Naive thymus-derived CD8-positive, alpha-beta T cell (primary cell): ENCODE data around the gene NPL. TPM values are rescaled to one million over a fixed set of nuclear protein-coding genes. Genes with fewer than 3 reads are reported as not detected.

Experiments used
- ATAC-seq, 2 donors: fragments of 150-1000 bp; cut with Tn5 transposase in 1 of 2; sonication (Bioruptor Pico), chemical (Tn5 transposase) in 1 of 2; 1 replicate in 1 of 2; 2 replicates in 1 of 2; pipeline ENCODE4 v1.10.0; 2021; ENCODE audit warnings: mild to moderate bottlenecking in 2 of 2, moderate library complexity in 2 of 2
- POLR2A ChIA-PET: fragments of 350-600 bp; sonication (Branson Sonifier 250); formaldehyde crosslinking; loops from one replicate; lab custom pipeline; 2021; ENCODE audit warnings: antibody characterized with exemption; lab: Charles Lee
- DNase-seq, 10 donors: peaks; one replicate each; pipeline versions ENCODE4 v3.0.0 to v3.0.0-alpha.2; 2020 to 2022
- H3K27ac Mint-ChIP-seq, 10 donors: one replicate each; pipeline ENCODE4 v1.8.0; 2020 to 2022; ENCODE audit warnings: mild to moderate bottlenecking in 10 of 10, mixed read lengths in 10 of 10, moderate library complexity in 4 of 10, inconsistent platforms in 1 of 10
- H3K27me3 Mint-ChIP-seq, 5 donors: one replicate each; pipeline ENCODE4 v1.8.0; 2021 to 2022; ENCODE audit warnings: mixed read lengths in 5 of 5
- H3K36me3 Mint-ChIP-seq, 3 donors: one replicate each; pipeline ENCODE4 v1.8.0; 2020 to 2022; ENCODE audit warnings: mixed read lengths in 3 of 3, mild to moderate bottlenecking in 2 of 3, inconsistent platforms in 1 of 3
- H3K4me1 Mint-ChIP-seq, 4 donors: one replicate each; pipeline ENCODE4 v1.8.0; 2021 to 2022; ENCODE audit warnings: mixed read lengths in 4 of 4
- H3K4me3 Mint-ChIP-seq, 10 donors: one replicate each; pipeline ENCODE4 v1.8.0; 2020 to 2022; ENCODE audit warnings: mild to moderate bottlenecking in 10 of 10, mixed read lengths in 10 of 10, moderate library complexity in 6 of 10, inconsistent platforms in 1 of 10
- H3K9me3 Mint-ChIP-seq, 9 donors: one replicate each; pipeline ENCODE4 v1.8.0; 2020 to 2022; ENCODE audit warnings: mixed read lengths in 9 of 9, mild to moderate bottlenecking in 3 of 9, inconsistent platforms in 1 of 9, moderate library complexity in 1 of 9
- polyA plus RNA-seq, 3 donors: library from polyadenylated mRNA; unstranded; fragments of 300-500 nt; fragmentation: Illumina TruSeq; gene quantifications; one replicate each; pipeline ENCODE4 v1.2.3, GENCODE V29; 2021
- total RNA-seq, 8 experiments: library from RNA in 2 of 8; stranded (reverse) in 2 of 8; gene quantifications; one replicate each; pipeline ENCODE4 v1.2.3 and lab custom pipeline; 2021 to 2026

The NPL gene
- total and polyA plus RNA-seq, 5 experiments from 2014 or later: 4.0 to 7.7 (median 6.2) TPM

- POLR2A ChIA-PET: interaction anchor here (1.1 to 1.9 kb wide), 2 partner anchors 179 to 183 kb away, joined by 3 to 5 read pairs; no protein-coding TSS in a partner anchor
Measured at GRCh38 chr1:182783068-182783467, 6.5 kb upstream of the NPL start.

GRCh38 chr1:182784556-182785171 lies 4.9 kb upstream of the NPL start:
- POLR2A ChIA-PET: interaction anchor here (1.0 to 1.6 kb wide), 2 partner anchors 183 to 196 kb away, joined by 4 to 5 read pairs; partner anchors contain the start of gene RNASEL
- Mint-ChIP-seq H3K27ac (no peak overlapping the region), H3K4me1 (peaks cover 6 to 18% (median 10%) of the 10 kb centered on the region in 4 donors), H3K9me3 (no peaks in the 10 kb centered on the region), H3K36me3 (no peaks in the 10 kb centered on the region), H3K27me3 (peaks cover 0 to 12% (median 3%) of the 10 kb centered on the region in 5 donors), H3K4me3 (no peak overlapping the region)
- DNase-seq (peak in 4 of 10 donors; percentile 15 to 54 (median 52)), ATAC-seq (no peak)

More at GRCh38 chr1:182783068-182783467, 6.5 kb upstream of the NPL start:
- no peaks in the 10 kb centered on the region for H3K9me3 Mint-ChIP-seq
- no peak overlapping the region for H3K27ac Mint-ChIP-seq
- no peaks in the 10 kb centered on the region for H3K36me3 Mint-ChIP-seq
- peaks cover 3 to 10% (median 4%) of the 10 kb centered on the region in 4 donors for H3K4me1 Mint-ChIP-seq
- H3K4me3 Mint-ChIP-seq: no peak overlapping the region
- no peak for DNase-seq
- H3K27me3 Mint-ChIP-seq: peaks cover 0 to 12% (median 3%) of the 10 kb centered on the region in 5 donors
- no peak for ATAC-seq

GRCh38 chr1:182785181-182785580 lies 4.4 kb upstream of the NPL start:
- Mint-ChIP-seq H3K4me3 (no peak overlapping the region), H3K27ac (no peak overlapping the region), H3K27me3 (peaks cover 0 to 12% (median 3%) of the 10 kb centered on the region in 5 donors), H3K9me3 (no peaks in the 10 kb centered on the region), H3K4me1 (peaks cover 9 to 23% (median 14%) of the 10 kb centered on the region in 4 donors), H3K36me3 (no peaks in the 10 kb centered on the region)
- ATAC-seq: no peak
- DNase-seq: no peak
- POLR2A ChIA-PET: interaction anchor here (1.0 to 1.6 kb wide), 2 partner anchors 184 to 196 kb away, joined by 4 to 5 read pairs; partner anchors contain the start of gene RNASEL

- POLR2A ChIA-PET: interaction anchor here (1.1 kb wide), 1 partner anchor 183 kb away, joined by 4 read pairs; no protein-coding TSS in a partner anchor
- ATAC-seq (no peak), DNase-seq (peak in 1 of 10 donors; percentile 5)
- H3K36me3 Mint-ChIP-seq: no peaks in the 10 kb centered on the region
- peak overlapping the region in 1 of 10 donors; percentile 15 for H3K27ac Mint-ChIP-seq
- peaks cover 0 to 12% (median 3%) of the 10 kb centered on the region in 5 donors for H3K27me3 Mint-ChIP-seq
- peak overlapping the region in 1 of 10 donors; percentile 5 for H3K4me3 Mint-ChIP-seq
- H3K4me1 Mint-ChIP-seq: peaks cover 9 to 24% (median 16%) of the 10 kb centered on the region in 4 donors
- no peaks in the 10 kb centered on the region for H3K9me3 Mint-ChIP-seq
Measured at GRCh38 chr1:182786223-182786994, 3.2 kb upstream of the NPL start.

GRCh38 chr1:182786995-182787324 lies 2.6 kb upstream of the NPL start:
- Mint-ChIP-seq H3K36me3 (no peaks in the 10 kb centered on the region), H3K4me1 (peaks cover 9 to 21% (median 16%) of the 10 kb centered on the region in 4 donors), H3K27ac (peak overlapping the region in 1 of 10 donors; percentile 15), H3K9me3 (no peaks in the 10 kb centered on the region), H3K27me3 (peaks cover 0 to 11% (median 3%) of the 10 kb centered on the region in 5 donors), H3K4me3 (peak overlapping the region in 1 of 10 donors; percentile 5)
- POLR2A ChIA-PET: interaction anchor here (1.1 kb wide), 1 partner anchor 184 kb away, joined by 4 read pairs; no protein-coding TSS in a partner anchor
- ATAC-seq: no peak
- no peak for DNase-seq

GRCh38 chr1:182791281-182792179 lies 2.0 kb downstream of the NPL start:
- Mint-ChIP-seq H3K4me1 (peaks cover 8 to 22% (median 14%) of the 10 kb centered on the region in 4 donors), H3K27me3 (no peaks in the 10 kb centered on the region), H3K36me3 (peaks cover 0 to 19% (median 2%) of the 10 kb centered on the region in 3 donors), H3K4me3 (peak overlapping the region in 7 of 10 donors; percentile 4 to 92 (median 33)), H3K9me3 (no peaks in the 10 kb centered on the region), H3K27ac (peak overlapping the region in 2 of 10 donors; percentile 11 to 41)
- ATAC-seq (no peak), DNase-seq (no peak)
- POLR2A ChIA-PET: interaction anchor here (1.8 kb wide), 1 partner anchor 203 kb away, joined by 8 read pairs; no protein-coding TSS in a partner anchor

- no peak overlapping the region for H3K27ac Mint-ChIP-seq
- H3K9me3 Mint-ChIP-seq: no peaks in the 10 kb centered on the region
- POLR2A ChIA-PET: no interaction called here
- peaks cover 6 to 16% (median 11%) of the 10 kb centered on the region in 4 donors for H3K4me1 Mint-ChIP-seq
- H3K27me3 Mint-ChIP-seq: peaks cover 0 to 2% (median 0%) of the 10 kb centered on the region in 5 donors
- ATAC-seq (no peak), DNase-seq (no peak)
- H3K4me3 Mint-ChIP-seq: no peak overlapping the region
- H3K36me3 Mint-ChIP-seq: peaks cover 0 to 28% (median 7%) of the 10 kb centered on the region in 3 donors
Measured at GRCh38 chr1:182794091-182794490, 4.5 kb downstream of the NPL start.

- ATAC-seq: no peak
- DNase-seq: no peak
- Mint-ChIP-seq H3K9me3 (no peaks in the 10 kb centered on the region), H3K27ac (no peak overlapping the region), H3K27me3 (peaks cover 0 to 2% (median 0%) of the 10 kb centered on the region in 5 donors), H3K4me1 (peaks cover 5 to 14% (median 8%) of the 10 kb centered on the region in 4 donors), H3K4me3 (no peak overlapping the region), H3K36me3 (peaks cover 0 to 28% (median 7%) of the 10 kb centered on the region in 3 donors)
- POLR2A ChIA-PET: no interaction called here
Measured at GRCh38 chr1:182794676-182795201, 5.2 kb downstream of the NPL start.

- Mint-ChIP-seq H3K4me3 (no peak overlapping the region), H3K27ac (no peak overlapping the region), H3K36me3 (peaks cover 0 to 28% (median 7%) of the 10 kb centered on the region in 3 donors), H3K9me3 (no peaks in the 10 kb centered on the region), H3K4me1 (peaks cover 0 to 8% (median 5%) of the 10 kb centered on the region in 4 donors), H3K27me3 (peaks cover 0 to 2% (median 0%) of the 10 kb centered on the region in 5 donors)
- no peak for DNase-seq
- POLR2A ChIA-PET: no interaction called here
- no peak for ATAC-seq
Measured at GRCh38 chr1:182795563-182796228, 6.1 kb downstream of the NPL start.

- Mint-ChIP-seq H3K36me3 (peaks cover 0 to 37% (median 32%) of the 10 kb centered on the region in 3 donors), H3K27me3 (no peaks in the 10 kb centered on the region), H3K4me3 (no peak overlapping the region), H3K27ac (no peak overlapping the region), H3K9me3 (no peaks in the 10 kb centered on the region), H3K4me1 (no peaks in the 10 kb centered on the region)
- ATAC-seq (no peak), DNase-seq (no peak)
- POLR2A ChIA-PET: no interaction called here
Measured at GRCh38 chr1:182802006-182802803, 12.6 kb downstream of the NPL start.

GRCh38 chr1:182803846-182804245 lies 14.3 kb downstream of the NPL start:
- ATAC-seq: no peak
- H3K27me3 Mint-ChIP-seq: no peaks in the 10 kb centered on the region
- POLR2A ChIA-PET: no interaction called here
- H3K4me3 Mint-ChIP-seq: no peak overlapping the region
- H3K27ac Mint-ChIP-seq: no peak overlapping the region
- H3K36me3 Mint-ChIP-seq: peaks cover 0 to 39% (median 34%) of the 10 kb centered on the region in 3 donors
- H3K9me3 Mint-ChIP-seq: no peaks in the 10 kb centered on the region
- no peaks in the 10 kb centered on the region for H3K4me1 Mint-ChIP-seq
- DNase-seq: no peak
